HEK293 (cell line): ENCODE measurements around the gene TPM2.

Source experiments
- BCL11A ChIP-seq: fragments of 450-650 bp; formaldehyde crosslinking; IDR thresholded peaks from 2 replicates; pipeline ENCODE4 v1.5.1; 2016; ENCODE audit warnings: low read depth, missing biosample characterization, missing genetic modification characterization
- PRDM1 ChIP-seq: fragments of 450-650 bp; formaldehyde crosslinking; IDR thresholded peaks from 2 replicates; pipeline ENCODE4; 2016; ENCODE audit warnings: missing biosample characterization, missing genetic modification characterization
- SP2 ChIP-seq: fragments of 450-650 bp; formaldehyde crosslinking; IDR thresholded peaks from 2 replicates; pipeline ENCODE4 v1.5.1; 2016; ENCODE audit warnings: missing biosample characterization, missing genetic modification characterization
- ZBTB49 ChIP-seq: fragments of 450-650 bp; formaldehyde crosslinking; IDR thresholded peaks from 2 replicates; pipeline ENCODE4 v1.5.1; 2016; ENCODE audit warnings: missing biosample characterization, missing genetic modification characterization, low read depth
- ZFP69B ChIP-seq: fragments of 450-650 bp; formaldehyde crosslinking; IDR thresholded peaks from 2 replicates; pipeline ENCODE4 v1.5.1; 2016; ENCODE audit warnings: missing biosample characterization, missing genetic modification characterization
- ZNF426 ChIP-seq: fragments of 450-650 bp; formaldehyde crosslinking; IDR thresholded peaks from 2 replicates; pipeline ENCODE4 v1.5.1; 2017; ENCODE audit warnings: missing biosample characterization, missing genetic modification characterization, mild to moderate bottlenecking, inconsistent platforms, moderate library complexity
- ZNF658 ChIP-seq: fragments of 450-650 bp; formaldehyde crosslinking; IDR thresholded peaks from 2 replicates; pipeline ENCODE4; 2016; ENCODE audit warnings: missing biosample characterization, missing genetic modification characterization
- TF ChIP-seq, protein P1 (sequence below): fragments of 450-650 bp; formaldehyde crosslinking; IDR thresholded peaks from 2 replicates; pipeline ENCODE4 v1.5.1; 2016; ENCODE audit warnings: missing biosample characterization, missing genetic modification characterization

DNA sequence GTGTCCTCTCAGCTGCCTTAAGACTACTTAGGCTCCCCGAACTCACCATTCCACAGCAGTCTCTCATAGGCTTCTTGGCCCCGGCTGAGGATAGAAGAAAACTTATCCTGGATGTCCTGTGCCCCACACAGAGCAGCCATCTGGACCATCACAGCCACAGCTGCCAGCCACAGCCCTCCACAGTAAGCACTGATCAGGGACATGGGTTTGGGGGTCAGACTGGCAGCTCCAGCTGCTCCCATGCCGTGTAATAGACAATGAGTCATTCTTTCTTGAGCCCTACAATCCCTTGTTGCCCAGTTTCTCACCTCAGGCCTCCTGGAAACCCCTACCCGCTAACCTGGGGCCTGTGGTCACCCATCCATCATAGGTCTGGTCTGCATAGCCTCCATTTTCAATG lies 48.5 kb upstream of the TPM2 start:
- TF ChIP-seq PRDM1 (no peak), ZFP69B (no peak), ZNF658 (tag by site-specific recombination) (no peak), ZBTB49 (tag by site-specific recombination) (no peak), SP2 (tag by site-specific recombination) (no peak), ZNF426 (tag by site-specific recombination) (no peak), BCL11A (no peak)
- TF ChIP-seq, protein P1, sequence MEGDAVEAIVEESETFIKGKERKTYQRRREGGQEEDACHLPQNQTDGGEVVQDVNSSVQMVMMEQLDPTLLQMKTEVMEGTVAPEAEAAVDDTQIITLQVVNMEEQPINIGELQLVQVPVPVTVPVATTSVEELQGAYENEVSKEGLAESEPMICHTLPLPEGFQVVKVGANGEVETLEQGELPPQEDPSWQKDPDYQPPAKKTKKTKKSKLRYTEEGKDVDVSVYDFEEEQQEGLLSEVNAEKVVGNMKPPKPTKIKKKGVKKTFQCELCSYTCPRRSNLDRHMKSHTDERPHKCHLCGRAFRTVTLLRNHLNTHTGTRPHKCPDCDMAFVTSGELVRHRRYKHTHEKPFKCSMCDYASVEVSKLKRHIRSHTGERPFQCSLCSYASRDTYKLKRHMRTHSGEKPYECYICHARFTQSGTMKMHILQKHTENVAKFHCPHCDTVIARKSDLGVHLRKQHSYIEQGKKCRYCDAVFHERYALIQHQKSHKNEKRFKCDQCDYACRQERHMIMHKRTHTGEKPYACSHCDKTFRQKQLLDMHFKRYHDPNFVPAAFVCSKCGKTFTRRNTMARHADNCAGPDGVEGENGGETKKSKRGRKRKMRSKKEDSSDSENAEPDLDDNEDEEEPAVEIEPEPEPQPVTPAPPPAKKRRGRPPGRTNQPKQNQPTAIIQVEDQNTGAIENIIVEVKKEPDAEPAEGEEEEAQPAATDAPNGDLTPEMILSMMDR (tag by site-specific recombination): no peak
